Tongue (tissue), 2 donors: Measurements from ENCODE around the gene CENATAC. TPM values are rescaled to one million over a fixed set of nuclear protein-coding genes. Genes with fewer than 3 reads are reported as not detected.
A peak's percentile ranks its signal among the peaks of the same experiment; 100 is the strongest.
"Not testable (repeated sequence)": the region's sequence is repeated elsewhere in the genome, so short reads cannot be mapped to it uniquely, and the experiment has no call there.

Experiments
- DNase-seq: peaks from one replicate; pipeline ENCODE4 v3.0.0-alpha.2; 2015
- total RNA-seq: library from RNA; depleted of rRNA; stranded (reverse); fragments of >200 nt; gene quantifications from one replicate; pipeline ENCODE4 v1.2.3, GENCODE V29; 2014

CENATAC gene, protein sequence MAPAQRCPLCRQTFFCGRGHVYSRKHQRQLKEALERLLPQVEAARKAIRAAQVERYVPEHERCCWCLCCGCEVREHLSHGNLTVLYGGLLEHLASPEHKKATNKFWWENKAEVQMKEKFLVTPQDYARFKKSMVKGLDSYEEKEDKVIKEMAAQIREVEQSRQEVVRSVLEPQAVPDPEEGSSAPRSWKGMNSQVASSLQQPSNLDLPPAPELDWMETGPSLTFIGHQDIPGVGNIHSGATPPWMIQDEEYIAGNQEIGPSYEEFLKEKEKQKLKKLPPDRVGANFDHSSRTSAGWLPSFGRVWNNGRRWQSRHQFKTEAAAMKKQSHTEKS
- 31.6 TPM for total RNA-seq

DNA sequence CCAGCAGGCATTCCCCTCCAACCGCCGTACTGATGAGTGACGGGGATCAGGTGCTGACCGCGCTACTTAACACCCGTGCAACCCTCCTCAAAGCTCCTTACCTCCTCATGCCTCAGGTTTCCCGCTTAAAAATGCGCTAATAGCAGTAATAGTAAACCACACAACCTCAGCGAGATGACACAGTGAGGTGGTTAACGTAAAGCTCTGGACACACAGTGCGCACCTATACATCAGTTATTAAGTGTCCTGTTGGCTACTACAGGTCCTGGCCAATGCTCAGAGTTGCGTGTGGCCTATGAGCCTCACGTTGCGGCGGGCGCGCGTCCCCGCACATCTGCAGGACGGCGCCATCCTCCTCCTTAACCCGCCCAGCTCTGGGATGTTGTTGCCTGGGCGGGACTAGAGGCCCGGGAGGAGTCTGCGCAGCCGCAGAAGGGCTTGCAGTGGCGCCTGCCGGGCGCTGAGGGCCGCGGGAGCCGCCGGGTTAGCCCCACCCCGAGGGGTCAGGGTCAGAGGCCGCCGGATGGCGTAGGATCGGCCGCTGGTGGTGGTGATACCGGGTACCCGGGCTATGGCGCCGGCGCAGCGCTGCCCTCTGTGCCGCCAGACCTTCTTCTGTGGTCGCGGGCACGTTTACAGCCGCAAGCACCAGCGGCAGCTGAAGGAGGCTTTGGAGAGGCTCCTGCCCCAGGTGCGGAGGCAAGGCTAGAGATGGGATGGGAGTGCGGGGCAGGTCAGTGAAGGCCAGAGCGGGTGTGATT is at the start of gene CENATAC:
CENATAC (plus strand) TSS at position 512 of the 761 bp plus-strand sequence; CDS start at position 572, 60 bp downstream.
- DNase-seq: peak; percentile 97

- peak; percentile 62 for DNase-seq
Measured at GRCh38 chr11:118953265-118953664, 44.7 kb upstream of the CENATAC start.

DNA sequence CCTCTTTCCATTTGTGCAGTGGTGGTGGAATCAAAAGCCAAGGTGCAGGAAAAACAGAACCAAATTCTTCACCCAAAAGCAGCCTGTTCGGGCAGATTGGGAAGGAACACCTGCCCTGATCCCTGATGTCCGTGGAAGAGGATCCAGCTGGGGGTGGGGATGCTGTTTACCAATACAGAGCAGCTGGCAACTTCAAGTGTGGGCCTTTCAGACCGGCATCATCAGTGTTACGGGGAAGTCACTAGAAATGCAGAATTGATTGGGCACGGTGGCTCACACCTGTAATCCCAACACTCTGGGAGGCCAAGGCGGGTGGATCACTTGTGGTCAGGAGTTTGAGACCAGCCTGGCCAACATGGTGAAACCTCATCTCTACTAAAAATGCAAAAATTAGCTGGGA is 44.0 kb upstream of the CENATAC start:
- DNase-seq: not testable (repeated sequence)

DNA sequence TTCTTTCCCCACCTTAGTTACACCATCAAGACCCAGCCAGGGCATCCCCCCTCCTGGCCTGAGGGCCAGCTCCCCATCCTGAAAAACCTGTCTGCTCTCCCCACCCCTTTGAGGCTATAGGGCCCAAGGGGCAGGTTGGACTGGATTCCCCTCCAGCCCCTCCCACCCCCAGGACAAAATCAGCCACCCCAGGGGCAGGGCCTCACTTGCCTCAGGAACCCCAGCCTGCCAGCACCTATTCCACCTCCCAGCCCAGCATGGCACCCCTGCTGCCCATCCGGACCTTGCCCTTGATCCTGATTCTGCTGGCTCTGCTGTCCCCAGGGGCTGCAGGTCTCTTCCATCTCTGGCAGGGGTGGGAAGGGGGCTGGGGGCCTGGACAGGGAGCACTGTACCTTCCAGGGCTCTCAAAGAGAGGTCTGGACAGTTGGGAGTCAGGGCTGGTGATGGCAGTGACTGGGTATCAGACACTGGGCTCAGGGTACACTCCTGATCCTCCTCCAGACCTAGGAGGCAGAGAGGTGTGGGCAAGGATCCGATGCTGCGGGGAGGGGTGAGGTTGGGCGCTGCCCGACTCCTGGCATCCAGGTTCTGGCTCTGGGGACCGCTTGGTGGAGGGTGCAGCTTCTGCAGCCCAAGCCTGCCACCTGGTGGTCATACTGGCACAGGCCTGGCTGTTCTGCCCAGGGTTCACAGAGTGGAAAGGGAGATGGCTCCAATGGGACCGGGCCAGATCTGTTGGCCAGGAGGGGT is 41.7 kb upstream of the CENATAC start, which contains the start of gene UPK2:
UPK2 (plus strand) TSS at position 205 of the 753 bp plus-strand sequence; CDS start at position 258, 53 bp downstream.
- peak; percentile 90 for DNase-seq

GRCh38 chr11:118956847-118957469 is 41.0 kb upstream of the CENATAC start:
- DNase-seq: no peak

- no peak for DNase-seq
Measured at GRCh38 chr11:118957549-118957948, 40.4 kb upstream of the CENATAC start.

GRCh38 chr11:118957968-118958367 is 40.0 kb upstream of the CENATAC start:
- no peak for DNase-seq

- DNase-seq: no peak
Measured at GRCh38 chr11:118958577-118958976, 39.4 kb upstream of the CENATAC start.

DNA sequence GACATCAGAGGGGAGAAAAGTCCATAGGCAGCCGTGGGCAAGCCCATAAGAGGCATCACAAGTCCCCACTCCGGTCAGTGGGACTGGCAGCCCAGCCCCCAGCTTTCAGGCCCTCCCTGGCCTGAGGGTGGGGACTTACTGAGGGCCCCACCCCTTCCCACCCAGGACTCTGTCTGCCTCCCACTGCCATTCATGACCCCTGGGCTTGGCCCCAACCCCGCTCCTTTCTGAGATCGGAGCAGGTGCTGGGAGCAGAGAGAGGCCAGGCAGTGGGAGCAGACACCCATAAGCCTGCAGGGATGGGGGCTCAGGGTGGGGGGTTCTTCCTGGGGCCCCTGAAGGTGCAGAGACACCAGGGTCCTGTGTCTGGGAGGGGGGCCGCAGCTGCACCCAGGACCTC is 36.7 kb upstream of the CENATAC start:
- no peak for DNase-seq

- DNase-seq: no peak
Measured at GRCh38 chr11:118961591-118961990, 36.3 kb upstream of the CENATAC start.

DNA sequence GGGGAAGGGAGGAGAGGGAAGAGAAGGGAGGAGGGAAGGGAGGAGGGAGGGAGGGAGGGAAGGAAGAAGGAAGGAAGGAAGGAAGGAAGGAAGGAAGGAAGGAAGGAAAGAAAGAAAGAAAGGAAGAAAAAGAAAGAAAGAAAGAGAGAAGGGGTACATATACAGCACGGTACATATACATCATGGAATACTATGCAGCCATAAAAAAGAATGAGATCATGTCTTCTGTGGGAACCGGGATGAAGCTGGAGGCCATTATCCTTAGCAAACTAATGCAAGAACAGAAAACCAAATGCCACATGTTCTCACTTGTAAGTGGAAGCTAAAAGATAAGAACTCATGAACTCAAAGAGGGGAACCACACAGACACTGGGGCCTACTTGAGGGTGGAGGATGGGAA is 28.4 kb upstream of the CENATAC start:
- DNase-seq: not testable (repeated sequence)

GRCh38 chr11:118971646-118972045 is 26.3 kb upstream of the CENATAC start, which contains the start of gene FOXR1:
Gene FOXR1, plus strand, starts transcription at chr11:118971761. Its CDS starts 171 bp downstream, at chr11:118971932.
- DNase-seq: no peak

GRCh38 chr11:118973985-118974384 is 24.0 kb upstream of the CENATAC start:
- DNase-seq: no peak

GRCh38 chr11:118975771-118976709 is 21.9 kb upstream of the CENATAC start:
- peak; percentile 33 for DNase-seq

DNA sequence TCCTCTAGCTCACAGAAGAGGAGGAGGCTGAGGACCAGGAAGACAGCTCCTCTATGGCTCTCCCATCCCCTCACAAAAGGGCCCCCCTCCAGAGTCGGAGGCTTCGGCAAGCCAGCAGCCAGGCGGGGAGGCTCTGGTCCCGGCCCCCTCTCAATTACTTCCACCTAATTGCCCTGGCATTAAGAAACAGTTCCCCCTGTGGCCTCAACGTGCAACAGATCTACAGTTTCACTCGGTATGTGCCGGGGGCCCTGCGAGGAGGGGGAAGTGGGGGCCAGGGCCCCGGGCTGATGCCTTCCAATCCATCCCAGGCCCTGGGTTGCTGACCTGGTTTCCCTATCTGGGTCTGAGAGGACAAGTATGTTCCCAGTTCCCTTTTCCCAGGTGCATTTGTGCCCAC is 18.5 kb upstream of the CENATAC start:
- DNase-seq: no peak

- DNase-seq: peak; percentile 38
Measured at GRCh38 chr11:118980191-118980881, 17.6 kb upstream of the CENATAC start.

- not testable (repeated sequence) for DNase-seq
Measured at GRCh38 chr11:118984337-118984736, 13.6 kb upstream of the CENATAC start.

GRCh38 chr11:118984825-118985224 is 13.1 kb upstream of the CENATAC start:
- DNase-seq: no peak

DNA sequence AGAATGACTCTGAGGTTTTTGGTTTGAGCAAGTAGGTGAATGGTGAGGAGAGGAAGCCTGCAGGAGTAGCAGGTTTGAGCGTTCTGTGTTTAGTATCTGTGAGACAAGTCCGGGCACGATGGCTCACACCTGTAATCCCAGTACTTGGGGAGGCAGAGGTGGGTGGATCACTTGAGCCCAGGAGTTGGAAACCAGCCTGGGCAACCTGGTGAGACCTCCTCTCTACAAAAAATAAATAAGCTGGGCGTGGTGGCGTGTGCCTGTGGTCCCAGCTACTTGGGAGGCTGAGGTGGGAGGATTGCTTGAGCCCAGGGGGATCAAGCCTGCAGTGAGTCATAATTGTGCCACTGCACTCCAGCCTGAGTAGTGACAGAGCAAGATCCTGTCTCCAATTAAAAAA is 9.7 kb upstream of the CENATAC start:
- no peak for DNase-seq

GRCh38 chr11:118991486-118992038 is 6.4 kb upstream of the CENATAC start:
- not testable (repeated sequence) for DNase-seq
